ENCODE data around the gene HOXC13. TPM values are rescaled to one million over a fixed set of nuclear protein-coding genes. Genes with fewer than 3 reads are reported as not detected.

HOXC13 gene
- total RNA-seq, 2 donors from 2014 or later, result 0.34 to 1.2 TPM

DNA sequence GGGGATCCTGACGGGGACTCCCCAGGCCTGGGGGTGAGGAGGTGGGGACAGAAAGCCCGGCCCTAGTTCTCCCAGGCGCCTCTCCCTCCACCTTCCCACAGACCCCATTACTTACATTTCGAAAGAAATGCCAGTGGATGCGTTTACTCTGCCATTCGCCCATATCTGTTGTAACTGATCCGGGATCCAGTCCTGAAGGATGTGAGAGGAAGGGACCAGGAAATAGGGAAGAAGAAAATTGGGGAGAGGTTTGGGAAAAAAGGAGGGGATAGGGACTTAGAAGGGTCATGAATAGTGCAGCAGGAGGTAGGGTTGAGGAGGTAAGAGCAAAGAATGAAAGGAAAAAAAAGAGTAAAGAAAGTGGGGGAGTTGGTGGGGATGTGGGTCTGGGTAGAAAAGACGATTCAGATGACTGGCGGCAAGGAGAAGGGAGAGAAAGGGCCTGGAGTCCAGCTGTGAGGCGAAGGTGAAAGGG lies 17.2 kb downstream of the HOXC13 start:
- WGBS, result 13% methylated on average over 10 of the region's 10 CpGs
- Histone ChIP-seq H3K27me3 (replicated peaks; ENCODE audit: insufficient read depth) (peaks cover 77% of the 10 kb centered on the region), H3K27ac (no peak overlapping the region), H3K9me3 (no peaks in the 10 kb centered on the region), H3K4me1 (replicated peaks) (no peaks in the 10 kb centered on the region), H3K4me3 (no peak overlapping the region), H3K36me3 (no peaks in the 10 kb centered on the region)
- no peak for DNase-seq (ENCODE audit: low spot score)
- intact Hi-C loops (cut with DNase I), result no loop called here
- TF ChIP-seq CTCF (IDR thresholded peaks at IDR 0.05) (no peak), POLR2A (IDR thresholded peaks at IDR 0.05) (no peak), POLR2AphosphoS5 (IDR thresholded peaks at IDR 0.05) (no peak)

- H3K27me3 ChIP-seq (replicated peaks; ENCODE audit: insufficient read depth), result peaks cover 77% of the 10 kb centered on the region
- H3K4me1 ChIP-seq (replicated peaks), result no peaks in the 10 kb centered on the region
- H3K4me3 ChIP-seq, result no peak overlapping the region
- no peak for DNase-seq (ENCODE audit: low spot score)
- H3K27ac ChIP-seq, result no peak overlapping the region
- H3K9me3 ChIP-seq, result no peaks in the 10 kb centered on the region
- WGBS, result 24% methylated on average over 25 of the region's 25 CpGs
- TF ChIP-seq CTCF (IDR thresholded peaks at IDR 0.05), result no peak
- TF ChIP-seq POLR2A (IDR thresholded peaks at IDR 0.05), result no peak
- TF ChIP-seq POLR2AphosphoS5 (IDR thresholded peaks at IDR 0.05), result no peak
- intact Hi-C loops (cut with DNase I), result no loop called here
- H3K36me3 ChIP-seq, result no peaks in the 10 kb centered on the region
Measured at GRCh38 chr12:53956251-53956887, 17.7 kb downstream of the HOXC13 start.

- no peaks in the 10 kb centered on the region for H3K9me3 ChIP-seq
- peaks cover 74% of the 10 kb centered on the region for H3K27me3 ChIP-seq (replicated peaks; ENCODE audit: insufficient read depth)
- intact Hi-C loops (cut with DNase I), result no loop called here
- H3K27ac ChIP-seq, result no peak overlapping the region
- no peak for TF ChIP-seq POLR2A (IDR thresholded peaks at IDR 0.05)
- no peak for TF ChIP-seq CTCF (IDR thresholded peaks at IDR 0.05)
- TF ChIP-seq POLR2AphosphoS5 (IDR thresholded peaks at IDR 0.05), result no peak
- no peak for DNase-seq (ENCODE audit: low spot score)
- H3K4me3 ChIP-seq, result no peak overlapping the region
- H3K4me1 ChIP-seq (replicated peaks), result no peaks in the 10 kb centered on the region
- WGBS, result 31% methylated on average over 11 of the region's 11 CpGs
- H3K36me3 ChIP-seq, result no peaks in the 10 kb centered on the region
Measured at GRCh38 chr12:53956914-53957536, 18.4 kb downstream of the HOXC13 start.

- DNase-seq (ENCODE audit: low spot score), result no peak
- intact Hi-C loops (cut with DNase I), result no loop called here
- Histone ChIP-seq H3K9me3 (no peaks in the 10 kb centered on the region), H3K27ac (no peak overlapping the region), H3K27me3 (replicated peaks; ENCODE audit: insufficient read depth) (peaks cover 73% of the 10 kb centered on the region), H3K4me3 (no peak overlapping the region), H3K4me1 (replicated peaks) (no peaks in the 10 kb centered on the region), H3K36me3 (no peaks in the 10 kb centered on the region)
- TF ChIP-seq CTCF (IDR thresholded peaks at IDR 0.05) (no peak), POLR2AphosphoS5 (IDR thresholded peaks at IDR 0.05) (no peak), POLR2A (IDR thresholded peaks at IDR 0.05) (no peak)
- 47% methylated on average over 3 of the region's 3 CpGs for WGBS
Measured at GRCh38 chr12:53958128-53958527, 19.5 kb downstream of the HOXC13 start.

DNA sequence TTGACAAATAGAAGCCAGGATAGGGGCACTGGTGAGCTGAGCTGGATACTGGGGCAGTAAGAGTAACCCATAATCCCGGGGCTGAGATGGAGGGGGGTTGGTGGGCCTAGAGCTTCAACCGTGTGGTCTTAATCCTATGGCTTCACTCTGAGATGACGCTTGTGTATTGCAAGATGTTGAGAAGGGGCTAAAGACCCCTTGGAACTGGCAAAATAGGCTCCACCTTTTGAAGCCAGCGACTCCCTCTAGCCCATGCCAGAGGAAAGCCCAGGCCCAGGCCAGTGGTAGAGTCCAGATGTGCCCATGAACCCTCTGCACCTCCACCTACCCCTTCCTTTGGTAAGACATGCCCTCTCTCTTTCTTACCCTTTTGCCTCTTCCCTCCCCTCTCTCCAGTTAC lies 20.7 kb downstream of the HOXC13 start:
- Histone ChIP-seq H3K27ac (no peak overlapping the region), H3K4me1 (replicated peaks) (no peaks in the 10 kb centered on the region), H3K4me3 (no peak overlapping the region), H3K36me3 (no peaks in the 10 kb centered on the region), H3K27me3 (replicated peaks; ENCODE audit: insufficient read depth) (peaks cover 76% of the 10 kb centered on the region), H3K9me3 (no peaks in the 10 kb centered on the region)
- DNase-seq (ENCODE audit: low spot score), result no peak
- 52% methylated on average over 4 of the region's 4 CpGs for WGBS
- intact Hi-C loops (cut with DNase I), result no loop called here
- TF ChIP-seq POLR2A (IDR thresholded peaks at IDR 0.05) (no peak), CTCF (IDR thresholded peaks at IDR 0.05) (no peak), POLR2AphosphoS5 (IDR thresholded peaks at IDR 0.05) (no peak)

Measured in prostate gland (tissue), 2 donors.